Progenitor cell of endocrine pancreas (in vitro differentiated cells): ENCODE data around the gene CRYBB1. TPM values are rescaled to one million over a fixed set of nuclear protein-coding genes. Genes with fewer than 3 reads are reported as not detected.

Source experiments
- DNase-seq: peaks from one replicate; pipeline ENCODE4 v3.0.0; 2021; ENCODE audit warnings: low spot score; ENCODE audit not compliant: unreplicated experiment
- H3K27ac Mint-ChIP-seq: 2 replicates; pipeline ENCODE4 v1.8.0; 2021; ENCODE audit warnings: mild to moderate bottlenecking, moderate library complexity, mixed read lengths
- H3K27me3 Mint-ChIP-seq: 2 replicates; pipeline ENCODE4 v1.8.0; 2021; ENCODE audit warnings: mixed read lengths
- H3K36me3 Mint-ChIP-seq: 2 replicates; pipeline ENCODE4 v1.8.0; 2022; ENCODE audit warnings: mixed read lengths; ENCODE audit not compliant: insufficient read depth
- H3K4me1 Mint-ChIP-seq: 2 replicates; pipeline ENCODE4 v1.8.0; 2021; ENCODE audit warnings: low read depth, mixed read lengths
- H3K4me3 Mint-ChIP-seq: 2 replicates; pipeline ENCODE4 v1.8.0; 2021; ENCODE audit warnings: low read depth, mild to moderate bottlenecking, moderate library complexity, mixed read lengths
- H3K9me3 Mint-ChIP-seq: 2 replicates; pipeline ENCODE4 v1.8.0; 2021; ENCODE audit warnings: low read depth, mixed read lengths
- total RNA-seq: library from RNA; stranded (reverse); gene quantifications from 2 replicates; pipeline ENCODE4 v1.2.1, GENCODE V29; 2021
- TF ChIP-seq, protein P1 (sequence below): fragments of 200-600 bp; sonication (generic); IDR thresholded peaks from one replicate; pipeline ENCODE4 v1.5.0; 2021; ENCODE audit warnings: antibody characterized with exemption, mild to moderate bottlenecking; ENCODE audit not compliant: unreplicated experiment

Gene CRYBB1
- total RNA-seq, 1 donor from 2014 or later, result not detected

DNA sequence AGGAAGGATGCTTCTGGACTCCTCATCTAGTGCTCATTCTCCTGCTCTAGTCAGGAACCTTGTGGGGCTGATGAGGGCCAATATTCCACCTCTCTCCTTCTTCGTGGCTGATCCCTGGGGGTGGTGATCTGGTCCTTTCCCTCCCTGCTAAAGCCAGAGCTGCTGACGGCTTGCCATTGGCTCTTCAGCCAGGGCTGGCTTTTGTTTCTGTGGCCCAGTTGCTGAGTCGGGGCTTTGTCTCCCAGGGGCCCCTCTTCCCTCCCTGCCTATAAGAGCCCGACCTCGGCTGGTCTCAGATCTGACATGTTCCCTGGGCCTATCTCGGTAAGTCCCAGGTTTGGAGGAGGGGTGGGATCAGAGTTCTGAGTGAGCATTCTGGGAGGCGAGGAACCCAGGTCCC is 3.8 kb upstream of the CRYBB1 start, which contains the start of gene CRYBA4:
Gene CRYBA4 (plus strand): TSS at position 301 of the 400 bp plus-strand sequence. CDS start 634 bp downstream, outside the sequence.
- peaks cover 27% of the 10 kb centered on the region for H3K27me3 Mint-ChIP-seq
- no peaks in the 10 kb centered on the region for H3K9me3 Mint-ChIP-seq
- no peak within 1 kb of the TSS for H3K4me3 Mint-ChIP-seq
- TF ChIP-seq, protein P1, sequence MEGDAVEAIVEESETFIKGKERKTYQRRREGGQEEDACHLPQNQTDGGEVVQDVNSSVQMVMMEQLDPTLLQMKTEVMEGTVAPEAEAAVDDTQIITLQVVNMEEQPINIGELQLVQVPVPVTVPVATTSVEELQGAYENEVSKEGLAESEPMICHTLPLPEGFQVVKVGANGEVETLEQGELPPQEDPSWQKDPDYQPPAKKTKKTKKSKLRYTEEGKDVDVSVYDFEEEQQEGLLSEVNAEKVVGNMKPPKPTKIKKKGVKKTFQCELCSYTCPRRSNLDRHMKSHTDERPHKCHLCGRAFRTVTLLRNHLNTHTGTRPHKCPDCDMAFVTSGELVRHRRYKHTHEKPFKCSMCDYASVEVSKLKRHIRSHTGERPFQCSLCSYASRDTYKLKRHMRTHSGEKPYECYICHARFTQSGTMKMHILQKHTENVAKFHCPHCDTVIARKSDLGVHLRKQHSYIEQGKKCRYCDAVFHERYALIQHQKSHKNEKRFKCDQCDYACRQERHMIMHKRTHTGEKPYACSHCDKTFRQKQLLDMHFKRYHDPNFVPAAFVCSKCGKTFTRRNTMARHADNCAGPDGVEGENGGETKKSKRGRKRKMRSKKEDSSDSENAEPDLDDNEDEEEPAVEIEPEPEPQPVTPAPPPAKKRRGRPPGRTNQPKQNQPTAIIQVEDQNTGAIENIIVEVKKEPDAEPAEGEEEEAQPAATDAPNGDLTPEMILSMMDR, result no peak
- H3K27ac Mint-ChIP-seq, result no peak within 1 kb of the TSS
- DNase-seq, result no peak
- H3K4me1 Mint-ChIP-seq, result no peaks in the 10 kb centered on the region
- no peaks in the 10 kb centered on the region for H3K36me3 Mint-ChIP-seq

DNA sequence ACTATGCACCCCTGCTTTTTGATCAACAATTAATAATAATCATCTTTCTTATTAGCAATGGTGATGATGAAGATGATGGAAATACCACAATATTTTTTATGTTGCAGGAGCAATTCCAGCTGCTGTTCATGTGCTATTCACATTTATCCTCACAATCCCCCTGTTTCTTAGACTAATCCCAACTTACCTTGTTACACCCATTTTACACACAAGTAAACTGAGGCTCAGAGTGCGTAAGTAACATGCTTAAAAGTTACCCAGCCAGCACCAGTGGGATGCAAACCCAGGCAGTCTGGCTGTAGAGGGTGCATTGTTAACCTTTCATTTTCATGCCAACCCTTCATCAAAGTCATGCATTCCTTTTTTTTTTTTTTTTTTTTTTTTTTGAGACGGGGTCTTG is 2.4 kb upstream of the CRYBB1 start:
- TF ChIP-seq, protein P1, result no peak
- H3K27ac Mint-ChIP-seq, result no peak overlapping the region
- H3K36me3 Mint-ChIP-seq, result no peaks in the 10 kb centered on the region
- peaks cover 38% of the 10 kb centered on the region for H3K27me3 Mint-ChIP-seq
- H3K9me3 Mint-ChIP-seq, result no peaks in the 10 kb centered on the region
- H3K4me1 Mint-ChIP-seq, result no peaks in the 10 kb centered on the region
- DNase-seq, result no peak
- H3K4me3 Mint-ChIP-seq, result no peak overlapping the region

DNA sequence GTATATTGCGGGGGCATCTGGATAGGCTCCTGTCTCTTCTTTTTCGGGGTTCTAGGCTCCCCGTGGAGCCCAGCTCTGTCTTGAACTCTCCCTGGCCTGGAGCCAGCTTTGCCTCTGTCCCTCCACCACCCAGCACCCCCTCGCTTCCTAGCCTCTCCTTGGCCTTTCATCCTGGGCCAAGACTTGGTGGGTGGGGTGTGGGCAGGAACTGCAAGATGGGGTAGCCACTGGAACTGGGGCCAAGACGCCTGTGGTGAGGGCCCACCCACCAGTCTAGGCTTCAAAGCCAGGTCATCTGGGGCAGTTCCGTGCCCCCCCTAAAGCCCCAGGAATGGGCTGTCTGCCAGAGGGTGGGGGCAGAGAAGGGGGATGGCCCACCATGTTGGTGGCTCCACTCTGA is 1.7 kb upstream of the CRYBB1 start:
- DNase-seq, result no peak
- H3K27me3 Mint-ChIP-seq, result peaks cover 41% of the 10 kb centered on the region

DNA sequence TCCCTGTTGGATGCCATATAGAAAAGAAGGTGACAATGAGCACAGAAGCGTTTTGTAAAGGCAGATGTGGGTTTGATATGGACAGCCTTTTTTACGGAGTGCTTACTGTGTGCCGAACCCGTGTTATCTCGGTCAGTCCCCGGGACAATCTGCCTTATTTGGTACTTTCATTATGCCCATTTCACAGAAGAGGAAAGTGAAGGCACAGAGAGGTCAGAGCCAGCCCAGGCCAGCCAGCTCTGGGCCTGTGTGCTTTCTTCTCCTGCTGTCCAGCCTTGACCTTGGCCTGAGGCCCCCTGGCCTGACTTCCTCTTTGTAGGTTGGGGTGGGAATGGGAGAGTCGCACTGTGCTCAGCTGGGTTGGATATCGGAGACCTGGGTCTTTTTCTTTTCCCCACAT is 628 bp upstream of the CRYBB1 start:
- Mint-ChIP-seq H3K27me3 (peaks cover 52% of the 10 kb centered on the region), H3K27ac (no peak overlapping the region), H3K36me3 (no peaks in the 10 kb centered on the region), H3K4me1 (no peaks in the 10 kb centered on the region), H3K9me3 (no peaks in the 10 kb centered on the region), H3K4me3 (no peak overlapping the region)
- DNase-seq, result no peak
- TF ChIP-seq, protein P1, result no peak

More for the DNA sequence above, 1.7 kb upstream of the CRYBB1 start:
- Mint-ChIP-seq H3K36me3 (no peaks in the 10 kb centered on the region), H3K27ac (no peak overlapping the region), H3K4me1 (no peaks in the 10 kb centered on the region), H3K4me3 (no peak overlapping the region), H3K9me3 (no peaks in the 10 kb centered on the region)
- TF ChIP-seq, protein P1, result no peak

DNA sequence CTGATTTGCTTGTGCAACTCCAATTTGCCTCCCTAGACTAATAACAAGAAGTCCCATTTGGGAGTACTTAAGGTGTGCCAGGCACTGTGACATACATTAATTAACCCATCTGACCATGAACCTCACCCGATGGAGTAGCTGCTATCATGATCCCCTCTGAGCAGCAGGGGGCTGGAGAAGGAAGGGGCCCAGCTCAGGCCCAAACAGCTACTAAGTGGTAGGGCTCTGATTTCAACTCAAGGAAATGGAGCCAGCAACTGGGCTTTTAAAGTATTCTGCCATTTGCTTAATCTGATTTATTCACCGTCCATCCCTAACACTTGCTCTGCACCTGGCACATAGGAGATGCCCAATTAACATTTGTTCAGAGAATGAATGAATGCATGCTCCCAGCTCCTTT is 1.2 kb downstream of the CRYBB1 start:
- H3K27me3 Mint-ChIP-seq, result peaks cover 53% of the 10 kb centered on the region
- no peak overlapping the region for H3K4me3 Mint-ChIP-seq
- no peaks in the 10 kb centered on the region for H3K9me3 Mint-ChIP-seq
- H3K27ac Mint-ChIP-seq, result no peak overlapping the region
- no peak for DNase-seq
- TF ChIP-seq, protein P1, result no peak
- no peaks in the 10 kb centered on the region for H3K4me1 Mint-ChIP-seq
- no peaks in the 10 kb centered on the region for H3K36me3 Mint-ChIP-seq
